Thymus (tissue), 14 donors: ENCODE data around the gene TMEM209. TPM values are rescaled to one million over a fixed set of nuclear protein-coding genes. Genes with fewer than 3 reads are reported as not detected.
A peak's percentile ranks its signal among the peaks of the same experiment; 100 is the strongest.
"Not testable (repeated sequence)": the region's sequence is repeated elsewhere in the genome, so short reads cannot be mapped to it uniquely, and the experiment has no call there.

Experiments used
- DNase-seq, 9 donors: peaks; one replicate each; pipeline ENCODE4 v3.0.0-alpha.2; 2013; ENCODE audit warnings: low spot score in 9 of 9, low read depth in 6 of 9, missing footprints in 1 of 9
- H3K27ac ChIP-seq, 2 donors: one replicate each; pipeline ENCODE4 v1.5.1; 2013; ENCODE audit warnings: control low read depth in 1 of 2, low read depth in 1 of 2, low read length in 1 of 2, mild to moderate bottlenecking in 1 of 2, moderate library complexity in 1 of 2
- H3K27me3 ChIP-seq, 2 donors: one replicate each; pipeline ENCODE4 v1.5.1; 2013; ENCODE audit warnings: low read length in 1 of 2; ENCODE audit not compliant: control insufficient read depth in 2 of 2, insufficient read depth in 1 of 2
- H3K36me3 ChIP-seq, 2 donors: one replicate each; pipeline ENCODE4 v1.5.1; 2013; ENCODE audit warnings: low read length in 1 of 2, mild to moderate bottlenecking in 1 of 2, moderate library complexity in 1 of 2; ENCODE audit not compliant: control insufficient read depth in 2 of 2, insufficient read depth in 2 of 2
- H3K4me1 ChIP-seq, 2 donors: one replicate each; pipeline ENCODE4 v1.5.1; 2013; ENCODE audit warnings: low read length in 2 of 2; ENCODE audit not compliant: control insufficient read depth in 2 of 2, insufficient read depth in 2 of 2
- H3K4me3 ChIP-seq, 2 donors: one replicate each; pipeline ENCODE4 v1.5.1; 2013; ENCODE audit warnings: low read length in 2 of 2, control low read depth in 1 of 2, mild to moderate bottlenecking in 1 of 2
- H3K9me3 ChIP-seq, 2 donors: one replicate each; pipeline ENCODE4 v1.5.1; 2013; ENCODE audit warnings: low read length in 1 of 2, mild to moderate bottlenecking in 1 of 2; ENCODE audit not compliant: control insufficient read depth in 2 of 2, insufficient read depth in 1 of 2
- WGBS: extraction: QIAGEN DNeasy Blood & Tissue Kit; methylation state at CpG from one replicate; pipeline ENCODE4 v1.1.7; 2013; 5-methylcytosine and 5-hydroxymethylcytosine counted together
- long read RNA-seq, 10 donors: transcript quantifications; one replicate each; lab custom pipeline, GENCODE V29; 2026
- polyA plus RNA-seq: library from polyadenylated mRNA; stranded (reverse); fragments of 200-250 nt; gene quantifications from one replicate; pipeline ENCODE4 v1.2.3, GENCODE V29; 2013
- total RNA-seq: library from RNA; stranded (reverse); fragments of 120-200 nt; gene quantifications from one replicate; pipeline ENCODE4 v1.2.4, GENCODE V29; 2013
- donor health status: healthy.

The TMEM209 gene
- total RNA-seq: 13.4 TPM
- 15.5 TPM for polyA plus RNA-seq
- long read RNA-seq, donor 1: 0 reads
- long read RNA-seq, donor 2: 0 reads
- long read RNA-seq, donor 3, partial matches to known transcripts: 0 of 3 reads
- long read RNA-seq, donor 3, other reads (novel, unspliced or antisense): 0 of 3 reads
- long read RNA-seq, donor 4, partial matches to known transcripts: 0 of 3 reads
- long read RNA-seq, donor 4, other reads (novel, unspliced or antisense): 0 of 3 reads
- long read RNA-seq, donor 5, transcript TMEM209-201 (15 exons, 3,545 nt): major isoform, 5 of 12 reads
- long read RNA-seq, donor 5, partial matches to known transcripts: 6 of 12 reads
- long read RNA-seq, donor 5, other reads (novel, unspliced or antisense): 0 of 12 reads
- long read RNA-seq, donor 6, partial matches to known transcripts: 0 of 4 reads
- long read RNA-seq, donor 6, other reads (novel, unspliced or antisense): 0 of 4 reads
- long read RNA-seq, donor 7, partial matches to known transcripts: 0 of 2 reads
- long read RNA-seq, donor 7, other reads (novel, unspliced or antisense): 0 of 2 reads
- long read RNA-seq, donor 8, partial matches to known transcripts: 7 of 8 reads
- long read RNA-seq, donor 8, other reads (novel, unspliced or antisense): 0 of 8 reads
- long read RNA-seq, donor 9, partial matches to known transcripts: 0 of 2 reads
- long read RNA-seq, donor 9, other reads (novel, unspliced or antisense): 0 of 2 reads
- long read RNA-seq, donor 10: 0 reads

DNA sequence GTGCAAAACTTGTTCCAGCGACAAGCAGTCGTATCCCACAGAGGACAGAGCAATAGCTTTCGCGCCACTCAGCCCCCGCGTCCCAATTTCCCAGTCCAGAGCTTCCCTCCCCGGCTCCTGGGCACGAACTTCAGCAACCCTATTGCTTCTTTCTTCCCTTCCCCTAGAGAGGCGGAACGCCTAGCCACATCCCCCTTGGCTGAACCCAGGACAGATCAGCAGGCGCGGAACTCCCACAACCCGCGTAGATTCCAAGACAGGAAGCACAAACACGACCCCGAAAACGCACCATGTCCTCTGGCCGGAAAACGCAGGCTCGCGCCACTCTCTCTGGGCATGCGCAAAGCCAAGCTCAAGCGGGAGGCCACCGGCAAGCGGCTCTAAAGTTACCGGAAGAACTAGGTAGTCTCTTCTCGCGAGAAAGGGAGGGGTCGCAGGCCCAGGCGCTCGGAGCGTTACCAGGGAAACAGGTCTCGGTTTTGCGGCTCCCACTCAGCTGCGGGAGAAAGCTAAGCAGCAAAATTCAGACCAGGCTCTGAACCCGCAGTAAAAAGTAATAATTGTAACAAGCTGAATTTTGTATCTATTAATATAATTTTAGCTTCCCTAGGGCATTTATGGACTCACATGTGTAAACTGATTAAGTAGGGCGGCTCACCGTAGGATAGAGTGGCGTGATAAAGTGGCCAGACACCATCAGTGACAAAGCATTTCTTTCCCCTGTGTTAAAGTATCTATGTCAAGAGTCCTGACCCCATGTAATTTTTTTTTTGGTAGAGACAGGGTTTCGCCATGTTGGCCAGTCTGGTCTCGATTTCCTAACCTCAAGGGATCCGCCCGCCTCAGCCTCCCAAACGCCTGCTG lies at the start of gene TMEM209:
Gene TMEM209 (minus strand): TSS at position 323 of the 864 bp plus-strand sequence. CDS start 31 bp downstream, at position 292.
- 15% methylated on average over 44 of the region's 44 CpGs for WGBS
- peak within 1 kb of the TSS; percentile 84 to 93 for H3K4me3 ChIP-seq

GRCh38 chr7:130254555-130254954 lies 49.3 kb upstream of the TMEM209 start:
- 93% methylated on average over 6 of the region's 6 CpGs for WGBS
- no peaks in the 10 kb centered on the region for H3K27me3 ChIP-seq
- no peak for DNase-seq

More for the DNA sequence above, at the start of gene TMEM209:
- peak; percentile 91 to 99 (median 96) for DNase-seq
- Histone ChIP-seq H3K9me3 (peaks cover 0 to 1% of the 10 kb centered on the region in 2 donors), H3K36me3 (peaks cover 3 to 24% of the 10 kb centered on the region in 2 donors), H3K27ac (peak within 1 kb of the TSS; percentile 91 to 95), H3K4me1 (peaks cover 5 to 8% of the 10 kb centered on the region in 2 donors), H3K27me3 (no peaks in the 10 kb centered on the region)

GRCh38 chr7:130249626-130250025 lies 44.4 kb upstream of the TMEM209 start:
- not testable (repeated sequence) for H3K4me3 ChIP-seq, H3K4me1 ChIP-seq, H3K36me3 ChIP-seq, DNase-seq, H3K27ac ChIP-seq, H3K27me3 ChIP-seq
- H3K9me3 ChIP-seq: peaks cover 0 to 12% of the 10 kb centered on the region in 2 donors
- 97% methylated on average over 3 of the region's 3 CpGs for WGBS

More at GRCh38 chr7:130254555-130254954, 49.3 kb upstream of the TMEM209 start:
- H3K4me3 ChIP-seq: no peak overlapping the region
- H3K4me1 ChIP-seq: no peaks in the 10 kb centered on the region
- no peak overlapping the region for H3K27ac ChIP-seq
- H3K9me3 ChIP-seq: peaks cover 1 to 18% of the 10 kb centered on the region in 2 donors
- H3K36me3 ChIP-seq: no peaks in the 10 kb centered on the region

- H3K27me3 ChIP-seq, DNase-seq, H3K36me3 ChIP-seq, H3K27ac ChIP-seq, H3K9me3 ChIP-seq, H3K4me1 ChIP-seq, H3K4me3 ChIP-seq: not testable (repeated sequence)
- 98% methylated on average over 5 of the region's 5 CpGs for WGBS
Measured at GRCh38 chr7:130248842-130249241, 43.6 kb upstream of the TMEM209 start.

DNA sequence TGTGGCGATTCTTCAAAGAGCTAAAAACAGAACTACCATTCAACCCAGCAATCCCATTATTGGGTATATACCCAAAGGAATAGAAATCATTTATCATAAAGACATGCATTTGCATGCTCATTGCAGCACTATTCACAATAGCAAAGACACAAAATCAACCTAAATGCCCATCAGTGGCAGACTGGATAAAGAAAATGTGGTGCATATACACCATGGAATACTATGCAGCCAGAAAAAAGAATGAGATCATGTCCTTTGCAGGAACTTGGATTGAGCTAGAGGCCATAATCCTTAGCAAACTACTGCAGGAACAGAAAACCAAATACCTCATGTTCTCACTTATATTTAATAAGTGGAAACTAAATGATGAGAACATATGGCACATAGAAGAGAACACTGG lies 41.3 kb upstream of the TMEM209 start:
- H3K9me3 ChIP-seq, DNase-seq, H3K4me1 ChIP-seq, H3K4me3 ChIP-seq, H3K27ac ChIP-seq, H3K27me3 ChIP-seq, H3K36me3 ChIP-seq: not testable (repeated sequence)
- WGBS: 98% methylated on average over 1 of the region's 1 CpG

DNA sequence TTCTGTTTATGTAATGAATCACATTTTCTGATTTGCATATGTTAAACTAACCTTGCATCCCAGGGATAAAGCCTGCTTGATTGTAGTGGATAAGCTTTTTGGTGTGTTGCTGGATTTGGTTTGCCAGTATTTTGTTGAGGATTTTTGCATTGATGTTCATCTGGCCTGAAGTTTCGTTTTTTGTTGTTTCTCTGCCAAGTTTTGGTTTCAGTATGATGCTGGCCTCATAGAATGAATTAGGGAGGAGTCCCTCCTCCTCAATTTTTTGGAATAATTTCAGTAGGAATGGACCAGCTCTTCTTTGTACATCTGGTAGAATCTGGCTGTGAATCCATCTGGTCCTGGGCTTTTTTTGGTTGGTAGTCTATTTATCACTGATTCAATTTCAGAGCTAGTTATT lies 38.3 kb upstream of the TMEM209 start:
- H3K4me1 ChIP-seq, H3K27me3 ChIP-seq, H3K4me3 ChIP-seq, H3K9me3 ChIP-seq, H3K36me3 ChIP-seq, H3K27ac ChIP-seq: not testable (repeated sequence)
- DNase-seq: peak in 1 of 9 donors; percentile 29
- WGBS: 78% methylated on average over 1 of the region's 1 CpG

GRCh38 chr7:130242198-130243014 lies 37.2 kb upstream of the TMEM209 start:
- Histone ChIP-seq H3K27ac (no peak overlapping the region), H3K9me3 (peaks cover 0 to 5% of the 10 kb centered on the region in 2 donors), H3K27me3 (no peaks in the 10 kb centered on the region), H3K4me3 (no peak overlapping the region), H3K36me3 (no peaks in the 10 kb centered on the region), H3K4me1 (no peaks in the 10 kb centered on the region)
- WGBS: 41% methylated on average over 5 of the region's 5 CpGs
- peak in 8 of 9 donors; percentile 14 to 69 (median 48) for DNase-seq

- no peaks in the 10 kb centered on the region for H3K4me1 ChIP-seq
- no peak for DNase-seq
- 99% methylated on average over 1 of the region's 1 CpG for WGBS
Measured at GRCh38 chr7:130240240-130240639, 35.0 kb upstream of the TMEM209 start.

More at GRCh38 chr7:130240240-130240639, 35.0 kb upstream of the TMEM209 start:
- Histone ChIP-seq H3K27ac (no peak overlapping the region), H3K27me3 (no peaks in the 10 kb centered on the region), H3K9me3 (no peaks in the 10 kb centered on the region), H3K36me3 (no peaks in the 10 kb centered on the region), H3K4me3 (no peak overlapping the region)
